HAP-1 (cell line): Measurements from ENCODE around the gene SLC6A1.

ENCODE experiments used
- DNase-seq, 2 experiments: peaks; one replicate each; pipeline ENCODE4 v3.0.0-alpha.2; 2016 to 2020; ENCODE audit warnings: low spot score in 2 of 2
- H3K27me3 ChIP-seq: fragments of 250-450 bp; sonication (Bioruptor Pico); 2 replicates; pipeline ENCODE4 v1.5.1; 2020; ENCODE audit warnings: low read depth, mild to moderate bottlenecking, moderate library complexity
- H3K36me3 ChIP-seq: fragments of 250-450 bp; sonication (Bioruptor Pico); replicated peaks from 2 replicates; pipeline ENCODE4 v1.5.1; 2020; ENCODE audit warnings: mild to moderate bottlenecking
- H3K4me1 ChIP-seq: fragments of 250-450 bp; sonication (Bioruptor Pico); 2 replicates; pipeline ENCODE4 v1.5.1; 2020; ENCODE audit warnings: mild to moderate bottlenecking
- H3K4me3 ChIP-seq: fragments of 250-450 bp; sonication (Bioruptor Pico); 2 replicates; pipeline ENCODE4 v1.5.1; 2020; ENCODE audit warnings: mild to moderate bottlenecking, moderate library complexity
- H3K9me3 ChIP-seq: fragments of 250-450 bp; sonication (Bioruptor Pico); 2 replicates; pipeline ENCODE4 v1.5.1; 2020; ENCODE audit warnings: mild to moderate bottlenecking, moderate library complexity
- in situ Hi-C: fragments of 300-500 bp; cut with MboI; formaldehyde crosslinking; loops from 3 replicates; pipeline ENCODE4 v1.14.3; 2020; ENCODE audit warnings: low sequenced_read_pairs, inconsistent platforms, mixed read lengths

The SLC6A1 gene

DNA sequence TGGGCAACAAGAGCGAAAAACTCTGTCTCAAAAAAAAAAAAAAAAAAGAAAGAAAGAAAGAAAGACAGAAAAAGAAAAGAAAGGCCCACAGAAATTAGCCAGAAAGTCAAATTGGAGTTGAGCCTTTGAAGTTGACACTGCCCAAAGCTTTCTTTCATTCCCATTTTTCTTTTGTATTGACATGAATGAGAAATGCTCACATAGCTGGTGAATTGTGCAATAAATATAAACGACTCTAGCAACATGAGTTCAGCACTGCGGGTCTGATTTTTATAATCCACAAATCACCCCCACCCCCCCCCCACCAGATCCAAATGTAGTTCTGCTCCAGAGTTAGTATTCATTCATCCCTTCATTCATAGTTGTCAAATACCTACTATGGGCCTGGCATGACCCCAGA lies 37.4 kb downstream of the SLC6A1 start:
- Histone ChIP-seq H3K9me3 (no peaks in the 10 kb centered on the region), H3K27me3 (no peaks in the 10 kb centered on the region), H3K4me3 (no peak overlapping the region), H3K4me1 (no peaks in the 10 kb centered on the region), H3K36me3 (no peaks in the 10 kb centered on the region)
- no peak for DNase-seq
- in situ Hi-C loops, result no loop called here

DNA sequence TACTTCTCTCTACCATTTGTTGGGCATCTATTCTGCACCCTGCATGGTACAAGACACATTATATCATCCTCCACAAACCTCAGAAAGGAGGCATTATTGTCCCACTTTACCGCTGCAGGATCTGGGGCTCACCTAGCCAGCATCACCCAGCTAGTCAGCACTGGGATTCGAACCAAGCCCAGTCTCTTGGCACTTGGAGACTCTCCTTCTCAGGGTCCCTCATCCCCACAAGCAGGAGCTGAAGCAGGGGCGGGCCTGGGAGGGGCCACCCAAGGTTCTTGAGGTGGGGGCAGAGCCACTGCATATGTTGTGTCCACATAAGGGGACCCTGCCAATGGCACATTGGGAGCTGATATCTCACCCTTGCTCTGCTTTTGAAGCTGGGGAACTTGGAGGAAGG lies 41.3 kb downstream of the SLC6A1 start:
- Histone ChIP-seq H3K27me3 (peaks cover 29% of the 10 kb centered on the region), H3K36me3 (no peaks in the 10 kb centered on the region), H3K9me3 (no peaks in the 10 kb centered on the region), H3K4me3 (no peak overlapping the region), H3K4me1 (no peaks in the 10 kb centered on the region)
- DNase-seq, result no peak
- in situ Hi-C loops, result no loop called here

DNA sequence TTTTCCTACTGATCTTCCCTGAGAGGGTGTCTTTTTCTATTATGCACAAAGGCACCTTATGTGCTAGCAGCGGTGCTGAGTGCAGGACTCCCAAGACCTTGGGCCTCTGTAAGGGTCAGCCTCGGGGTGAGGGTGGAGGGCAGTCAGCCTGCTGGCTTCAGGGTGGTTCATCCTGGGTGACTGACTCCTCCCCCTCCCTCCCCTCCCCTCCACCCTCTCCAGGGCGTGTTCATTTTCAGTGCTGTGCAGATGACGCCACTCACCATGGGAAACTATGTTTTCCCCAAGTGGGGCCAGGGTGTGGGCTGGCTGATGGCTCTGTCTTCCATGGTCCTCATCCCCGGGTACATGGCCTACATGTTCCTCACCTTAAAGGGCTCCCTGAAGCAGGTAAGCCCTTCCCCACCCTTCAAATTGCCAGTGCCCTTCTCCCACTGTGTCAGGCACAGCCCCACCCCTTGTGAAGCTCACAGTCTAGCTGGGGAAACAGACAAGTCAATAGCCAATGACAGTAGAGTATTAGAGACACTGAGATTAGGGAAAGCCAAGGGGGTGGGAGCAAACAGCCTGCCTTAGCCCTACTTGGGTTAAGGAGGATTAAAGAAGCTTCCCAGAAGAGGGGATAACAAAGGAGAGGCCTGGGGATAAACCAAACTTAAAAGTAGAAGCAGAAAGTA lies 41.9 kb downstream of the SLC6A1 start:
- no peaks in the 10 kb centered on the region for H3K9me3 ChIP-seq
- H3K36me3 ChIP-seq, result no peaks in the 10 kb centered on the region
- no peak overlapping the region for H3K4me3 ChIP-seq
- no peak for DNase-seq
- H3K4me1 ChIP-seq, result no peaks in the 10 kb centered on the region
- peaks cover 35% of the 10 kb centered on the region for H3K27me3 ChIP-seq
- in situ Hi-C loops, result no loop called here

DNA sequence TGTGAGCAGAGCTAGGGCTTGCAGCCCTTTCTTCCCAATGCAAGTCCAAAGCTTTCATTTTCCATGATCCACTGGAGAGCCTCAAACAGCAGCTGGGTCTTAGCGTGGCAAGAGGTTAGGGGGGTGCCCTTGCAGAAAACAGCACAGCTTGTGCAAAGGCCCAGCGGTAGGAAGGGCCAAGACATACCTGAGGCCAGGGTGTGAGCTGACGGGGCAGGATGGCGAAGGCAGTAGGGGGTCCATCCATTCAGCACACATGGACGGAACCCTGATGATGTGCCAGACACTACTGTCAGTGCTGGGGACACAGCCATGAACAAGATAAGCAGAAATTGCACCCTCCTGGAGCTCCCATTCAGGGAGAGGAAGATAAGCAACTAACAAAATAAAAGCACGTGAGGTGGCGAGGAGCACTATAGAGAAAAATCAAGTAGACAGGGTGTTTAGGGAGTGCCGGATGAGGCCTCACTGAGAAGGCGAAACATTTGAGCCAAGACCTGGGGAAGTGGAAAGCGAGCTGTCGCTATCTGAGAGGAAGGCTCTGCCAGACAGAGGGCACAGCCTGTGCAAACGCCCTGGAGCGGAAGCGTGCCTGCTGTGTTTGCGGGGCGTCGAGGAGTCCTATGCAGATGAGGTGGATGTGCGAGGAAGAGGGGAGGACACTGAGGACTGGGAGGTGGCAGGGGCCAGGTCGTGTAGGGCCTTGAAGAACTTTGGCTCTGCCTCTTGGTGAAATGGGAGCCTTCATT lies 43.4 kb downstream of the SLC6A1 start:
- Histone ChIP-seq H3K4me3 (no peak overlapping the region), H3K4me1 (no peaks in the 10 kb centered on the region), H3K27me3 (peaks cover 44% of the 10 kb centered on the region), H3K36me3 (no peaks in the 10 kb centered on the region), H3K9me3 (no peaks in the 10 kb centered on the region)
- DNase-seq, result no peak
- in situ Hi-C loops, result no loop called here

GRCh38 chr3:11037241-11037873 lies 44.8 kb downstream of the SLC6A1 start:
- Histone ChIP-seq H3K9me3 (no peaks in the 10 kb centered on the region), H3K36me3 (no peaks in the 10 kb centered on the region), H3K4me3 (no peak overlapping the region), H3K27me3 (peaks cover 44% of the 10 kb centered on the region), H3K4me1 (no peaks in the 10 kb centered on the region)
- in situ Hi-C loops, result no loop called here
- DNase-seq, result no peak

- Histone ChIP-seq H3K4me1 (no peaks in the 10 kb centered on the region), H3K9me3 (no peaks in the 10 kb centered on the region), H3K36me3 (no peaks in the 10 kb centered on the region), H3K27me3 (peaks cover 44% of the 10 kb centered on the region), H3K4me3 (no peak overlapping the region)
- in situ Hi-C loops, result no loop called here
- no peak for DNase-seq
These were observed 45.4 kb downstream of the SLC6A1 start for GRCh38 chr3:11037976-11038375.

DNA sequence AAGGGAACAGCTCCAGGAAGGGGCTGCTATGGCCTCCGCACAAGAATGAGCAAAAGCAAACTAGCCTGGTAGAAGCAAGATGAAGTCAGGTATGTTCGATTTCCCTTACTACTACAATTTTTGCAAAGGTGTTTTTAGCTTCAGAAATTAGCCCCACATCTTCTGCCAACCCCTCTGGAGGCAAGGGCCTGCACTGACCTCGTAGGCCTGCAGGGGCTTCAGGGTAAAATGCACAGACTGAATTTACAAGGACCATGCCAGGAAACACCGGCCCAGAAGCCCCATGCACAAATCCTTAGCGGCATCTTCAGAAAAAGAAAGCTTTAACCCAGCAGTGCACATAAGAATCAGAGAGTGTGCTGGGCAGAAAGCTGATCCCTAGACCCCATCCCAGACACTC lies 53.0 kb downstream of the SLC6A1 start:
- Histone ChIP-seq H3K36me3 (no peaks in the 10 kb centered on the region), H3K27me3 (peaks cover 2% of the 10 kb centered on the region; the same call in 1 of the 2 replicates), H3K4me1 (no peaks in the 10 kb centered on the region), H3K9me3 (no peaks in the 10 kb centered on the region), H3K4me3 (no peak overlapping the region)
- no peak for DNase-seq
- in situ Hi-C loops, result no loop called here

- no peak for DNase-seq
- Histone ChIP-seq H3K4me1 (no peaks in the 10 kb centered on the region), H3K9me3 (no peaks in the 10 kb centered on the region), H3K4me3 (no peak overlapping the region), H3K27me3 (peaks cover 13% of the 10 kb centered on the region; the same call in 1 of the 2 replicates), H3K36me3 (no peaks in the 10 kb centered on the region)
- in situ Hi-C loops, result no loop called here
These were observed 55.0 kb downstream of the SLC6A1 start for GRCh38 chr3:11047500-11047899.

GRCh38 chr3:11050666-11051323 lies 58.2 kb downstream of the SLC6A1 start:
- in situ Hi-C loops, result loop anchor here (10.0 to 25.0 kb wide), 2 partner anchors 287 to 296 kb away; no protein-coding TSS in a partner anchor
- Histone ChIP-seq H3K36me3 (no peaks in the 10 kb centered on the region), H3K4me1 (no peaks in the 10 kb centered on the region), H3K9me3 (no peaks in the 10 kb centered on the region), H3K4me3 (no peak overlapping the region), H3K27me3 (peaks cover 18% of the 10 kb centered on the region)
- DNase-seq, result no peak

DNA sequence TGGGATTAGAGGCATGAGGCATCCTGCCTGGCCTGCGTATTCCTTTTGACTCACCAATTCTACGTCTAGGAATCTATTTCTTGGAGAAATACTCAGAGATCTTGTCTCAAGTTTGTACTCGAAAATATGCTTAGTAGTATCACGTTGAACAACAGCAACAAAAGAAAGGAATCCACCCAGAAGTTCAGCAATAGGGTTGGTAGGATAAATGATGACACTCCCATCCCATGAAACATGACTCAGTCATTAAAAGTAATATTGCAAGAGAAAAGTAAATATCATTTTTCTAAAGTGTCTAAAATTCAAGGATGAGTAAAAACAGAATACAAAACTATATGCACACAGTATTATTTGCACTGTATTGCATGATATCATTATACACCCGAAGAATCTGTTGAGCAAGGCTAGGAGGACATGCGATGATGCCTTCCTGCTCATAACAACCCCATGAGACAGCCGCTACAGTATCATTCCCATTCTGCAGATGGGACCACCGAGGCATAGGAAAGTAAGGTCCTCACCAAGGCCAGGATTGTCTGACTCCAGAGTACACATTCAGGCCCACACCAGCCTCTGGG lies 61.5 kb downstream of the SLC6A1 start:
- Histone ChIP-seq H3K9me3 (no peaks in the 10 kb centered on the region), H3K4me1 (no peaks in the 10 kb centered on the region), H3K36me3 (no peaks in the 10 kb centered on the region), H3K27me3 (peaks cover 19% of the 10 kb centered on the region), H3K4me3 (no peak overlapping the region)
- in situ Hi-C loops, result loop anchor here (10.0 to 25.0 kb wide), 2 partner anchors 283 to 299 kb away; no protein-coding TSS in a partner anchor
- DNase-seq, result no peak

GRCh38 chr3:11054739-11055438 lies 62.3 kb downstream of the SLC6A1 start:
- H3K9me3 ChIP-seq, result no peaks in the 10 kb centered on the region
- DNase-seq, result no peak
- in situ Hi-C loops, result loop anchor here (10.0 to 25.0 kb wide), 2 partner anchors 282 to 300 kb away; no protein-coding TSS in a partner anchor
- H3K36me3 ChIP-seq, result no peaks in the 10 kb centered on the region
- H3K4me1 ChIP-seq, result no peaks in the 10 kb centered on the region
- H3K27me3 ChIP-seq, result peaks cover 22% of the 10 kb centered on the region
- no peak overlapping the region for H3K4me3 ChIP-seq

DNA sequence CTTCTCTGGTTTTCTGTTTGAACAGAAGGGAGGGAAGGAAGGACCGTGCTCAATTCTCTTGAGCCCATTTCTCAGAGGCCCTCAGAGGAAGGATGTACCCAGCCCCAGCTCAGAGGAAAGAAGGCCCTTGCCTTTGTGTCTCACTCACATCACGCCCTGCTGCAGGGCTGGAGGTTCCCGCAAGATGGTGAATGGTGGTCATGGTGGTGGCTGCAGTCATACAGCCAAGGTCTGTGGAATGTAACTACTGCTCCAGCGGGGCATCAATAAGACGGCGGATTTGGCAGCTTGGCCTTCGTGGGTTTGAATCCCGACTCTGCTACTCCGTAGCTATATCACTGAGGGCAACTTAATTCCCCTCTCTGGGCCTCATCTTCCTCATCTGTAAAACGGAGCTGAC lies 62.9 kb downstream of the SLC6A1 start:
- peaks cover 20% of the 10 kb centered on the region for H3K27me3 ChIP-seq
- H3K36me3 ChIP-seq, result no peaks in the 10 kb centered on the region
- DNase-seq, result no peak
- no peaks in the 10 kb centered on the region for H3K4me1 ChIP-seq
- H3K9me3 ChIP-seq, result no peaks in the 10 kb centered on the region
- H3K4me3 ChIP-seq, result no peak overlapping the region
- in situ Hi-C loops, result loop anchor here (10.0 to 25.0 kb wide), 2 partner anchors 282 to 301 kb away; no protein-coding TSS in a partner anchor
